COLO668 (cell line): ENCODE measurements around the gene CFAP100.

Experiments
- DNase-seq: peaks from one replicate; lab custom pipeline; 2025; ENCODE audit not compliant: unreplicated experiment; lab: John Stamatoyannopoulos, UW

Gene CFAP100

DNA sequence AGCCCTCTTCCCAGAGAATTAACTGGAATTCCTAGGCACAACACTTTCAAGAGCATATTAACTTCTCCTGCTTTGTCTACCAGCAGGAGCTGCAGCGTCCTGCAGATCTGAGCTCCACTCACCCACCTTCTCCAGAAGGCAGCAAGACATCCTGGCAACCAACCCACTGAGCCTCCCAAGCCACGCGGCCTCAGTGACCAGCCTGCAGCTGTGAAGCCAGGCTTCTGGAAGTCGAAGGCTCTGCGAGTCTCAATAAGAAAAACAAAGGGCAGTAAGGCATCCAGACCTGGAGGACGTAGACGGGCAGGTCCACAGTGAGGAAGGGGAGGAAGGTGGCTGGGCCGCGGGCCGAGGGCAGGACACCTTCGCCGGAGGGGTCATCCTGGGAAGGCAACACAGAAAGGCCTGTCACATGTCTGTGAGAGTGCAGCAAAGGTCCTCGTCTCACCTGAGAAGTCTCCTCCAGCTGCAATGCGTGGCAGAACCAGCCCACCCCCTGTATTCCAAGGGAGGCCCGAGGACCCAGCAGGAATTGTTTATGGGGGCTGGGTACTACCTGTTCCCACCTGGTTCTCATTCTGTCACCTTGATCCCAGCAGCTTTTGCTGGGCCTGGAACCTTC, 44.7 kb downstream of the CFAP100 start:
- DNase-seq, result no peak

GRCh38 chr3:126439968-126440708, 45.4 kb downstream of the CFAP100 start:
- DNase-seq, result no peak

- DNase-seq, result no peak
These were observed 45.9 kb downstream of the CFAP100 start for GRCh38 chr3:126440709-126440995.

GRCh38 chr3:126441256-126441880, 46.7 kb downstream of the CFAP100 start:
- DNase-seq, result no peak

GRCh38 chr3:126442094-126442855, 47.6 kb downstream of the CFAP100 start:
- DNase-seq, result no peak

- no peak for DNase-seq
These were observed 48.1 kb downstream of the CFAP100 start for GRCh38 chr3:126442856-126443242.

DNA sequence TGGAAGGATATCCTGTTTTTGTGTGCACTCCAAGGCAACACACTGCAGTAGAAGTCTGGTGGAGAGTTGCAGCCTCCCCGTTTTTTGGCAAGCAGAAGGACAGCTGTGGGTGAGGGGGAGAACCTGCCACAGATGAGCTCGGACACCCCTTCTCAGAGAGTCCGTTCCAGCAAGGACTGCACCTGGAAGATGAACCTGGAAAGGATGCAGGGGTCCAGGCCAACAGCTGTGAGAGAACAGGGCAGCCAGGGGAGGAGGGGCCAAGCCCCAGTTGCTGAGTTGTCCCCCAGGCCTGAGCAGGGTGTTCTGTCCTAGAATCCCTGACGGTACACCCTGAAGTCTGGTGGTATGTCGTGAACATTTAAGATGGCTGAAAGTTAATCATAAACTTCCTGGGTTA, 50.8 kb downstream of the CFAP100 start:
- DNase-seq, result no peak

DNA sequence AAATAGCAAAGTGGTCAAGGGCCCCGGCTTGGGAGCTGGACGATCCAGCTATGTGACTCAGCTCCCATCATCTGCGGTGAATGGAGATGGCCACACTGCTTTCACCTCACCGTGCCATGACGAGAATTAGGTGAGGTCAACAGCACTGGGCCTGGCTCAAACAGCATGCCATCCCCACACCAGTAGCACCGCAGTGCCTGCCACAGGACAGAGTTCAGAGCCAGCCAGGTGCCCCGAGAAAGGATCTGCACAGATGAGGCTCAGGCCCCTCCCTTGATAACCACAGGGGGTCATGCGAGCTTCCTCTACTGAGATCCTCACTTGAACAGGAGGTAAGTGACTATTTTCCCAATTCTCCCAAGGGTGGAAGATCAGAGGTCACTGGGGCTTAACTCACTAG, 51.6 kb downstream of the CFAP100 start:
- no peak for DNase-seq

GRCh38 chr3:126446791-126447190, 52.1 kb downstream of the CFAP100 start:
- no peak for DNase-seq

DNA sequence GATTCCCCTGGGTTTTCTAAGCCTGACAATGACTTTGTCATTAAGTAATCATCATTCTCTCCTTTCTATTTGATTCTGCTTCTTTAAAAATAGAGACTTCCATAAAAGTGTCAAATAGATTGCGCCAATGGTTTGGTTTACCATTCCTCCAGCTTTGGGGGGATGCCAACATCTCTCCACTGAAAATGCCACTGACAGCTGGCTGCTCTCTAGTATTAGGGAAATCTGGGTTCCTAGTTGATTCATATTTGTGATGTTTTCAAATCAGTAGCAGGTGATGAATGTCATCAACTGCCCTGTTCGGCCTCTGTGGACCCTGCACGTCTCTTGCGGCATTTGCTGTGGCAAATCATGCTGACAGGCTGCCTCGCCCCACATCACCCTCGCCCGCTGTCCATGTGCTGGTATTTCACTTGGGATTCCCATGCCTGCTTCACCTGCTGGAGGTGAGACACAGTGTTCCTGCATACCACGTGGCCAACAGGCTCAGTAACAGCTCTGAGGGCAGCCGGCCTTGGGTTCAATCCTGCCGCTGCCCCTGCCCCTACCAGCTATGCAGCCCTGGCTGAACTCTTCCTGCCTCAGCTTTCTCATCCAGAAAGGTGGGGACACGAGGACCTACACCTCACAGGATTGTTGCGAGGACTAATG, 52.9 kb downstream of the CFAP100 start:
- DNase-seq, result no peak

DNA sequence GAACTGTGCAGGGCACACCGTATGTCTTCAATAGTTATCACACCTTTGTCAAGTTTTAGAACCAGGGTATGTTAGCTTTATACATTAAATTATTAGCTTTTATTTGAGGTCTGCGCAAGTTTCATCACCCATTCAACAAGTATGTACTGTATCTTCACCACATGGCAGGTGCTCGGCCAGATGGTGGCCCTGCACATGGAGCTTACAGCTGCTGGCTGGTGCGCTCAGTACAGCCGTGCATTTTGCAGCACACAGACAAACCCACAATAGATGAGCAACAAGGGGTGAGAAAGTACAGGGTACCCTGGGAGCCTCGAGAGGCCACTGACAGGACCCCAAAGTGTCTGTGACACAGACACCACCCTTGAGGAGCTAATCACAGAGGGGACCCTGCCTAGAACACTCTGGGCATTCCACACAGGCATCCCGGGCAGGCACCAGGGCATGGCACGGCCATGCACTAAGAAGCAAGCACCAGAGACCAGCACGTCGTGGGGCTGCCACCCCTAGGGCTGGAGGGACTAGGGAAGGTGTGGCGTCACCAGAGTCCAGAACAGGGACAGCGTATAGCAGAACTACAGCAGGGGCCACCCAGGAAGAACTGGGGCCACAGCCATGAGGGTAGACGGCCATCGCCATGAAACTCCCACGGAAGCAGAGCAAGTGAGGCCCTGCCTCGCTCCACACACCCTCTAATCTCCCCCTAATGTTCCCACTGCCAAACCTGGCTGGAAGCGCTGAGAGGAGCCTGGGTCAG, 53.6 kb downstream of the CFAP100 start:
- DNase-seq, result no peak

GRCh38 chr3:126448893-126449180, 54.1 kb downstream of the CFAP100 start:
- no peak for DNase-seq

- DNase-seq, result no peak
These were observed 54.9 kb downstream of the CFAP100 start for GRCh38 chr3:126449621-126450051.

- no peak for DNase-seq
These were observed 55.5 kb downstream of the CFAP100 start for GRCh38 chr3:126450219-126450618.

DNA sequence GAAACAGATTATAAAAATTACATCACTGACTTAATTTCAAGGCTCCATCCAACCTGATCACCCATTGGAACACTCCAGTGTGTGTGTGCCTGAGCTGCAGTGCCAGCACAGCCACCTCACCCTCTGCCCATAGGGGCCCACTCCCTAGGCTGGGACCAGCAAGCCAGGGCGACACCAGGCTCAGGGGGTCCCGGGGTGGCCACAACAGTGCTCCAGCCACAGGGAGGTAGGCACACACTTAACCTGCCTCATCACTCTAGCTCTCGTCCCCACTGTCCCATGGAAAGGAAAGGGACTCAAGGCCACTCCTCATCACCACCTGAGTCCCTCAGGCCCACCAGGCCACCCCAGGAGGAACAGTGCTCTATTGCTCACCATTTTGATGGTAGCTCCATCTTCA, 56.0 kb downstream of the CFAP100 start:
- no peak for DNase-seq

DNA sequence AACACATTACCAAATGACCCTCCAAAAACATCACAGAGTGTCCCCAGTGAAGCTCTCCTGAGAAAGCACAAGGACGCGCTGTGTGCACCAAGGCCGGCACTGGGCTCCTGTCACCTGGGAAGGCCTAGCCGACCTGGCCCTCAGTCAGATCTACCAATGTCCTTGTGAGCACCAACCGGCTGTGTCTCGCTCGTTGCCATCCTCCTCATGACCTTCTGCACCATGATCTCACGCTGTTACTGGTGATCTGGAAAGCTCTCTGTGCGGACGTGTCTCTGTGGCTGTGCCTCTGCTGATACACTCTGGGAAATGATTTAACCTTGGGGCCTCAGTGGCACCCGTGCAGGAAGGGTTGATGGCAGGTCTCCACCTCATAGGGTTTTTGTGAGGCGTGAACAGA, 56.8 kb downstream of the CFAP100 start:
- DNase-seq, result no peak

- DNase-seq, result no peak
These were observed 57.5 kb downstream of the CFAP100 start for GRCh38 chr3:126452213-126452612.

- no peak for DNase-seq
These were observed 59.3 kb downstream of the CFAP100 start for GRCh38 chr3:126454025-126454424.

DNA sequence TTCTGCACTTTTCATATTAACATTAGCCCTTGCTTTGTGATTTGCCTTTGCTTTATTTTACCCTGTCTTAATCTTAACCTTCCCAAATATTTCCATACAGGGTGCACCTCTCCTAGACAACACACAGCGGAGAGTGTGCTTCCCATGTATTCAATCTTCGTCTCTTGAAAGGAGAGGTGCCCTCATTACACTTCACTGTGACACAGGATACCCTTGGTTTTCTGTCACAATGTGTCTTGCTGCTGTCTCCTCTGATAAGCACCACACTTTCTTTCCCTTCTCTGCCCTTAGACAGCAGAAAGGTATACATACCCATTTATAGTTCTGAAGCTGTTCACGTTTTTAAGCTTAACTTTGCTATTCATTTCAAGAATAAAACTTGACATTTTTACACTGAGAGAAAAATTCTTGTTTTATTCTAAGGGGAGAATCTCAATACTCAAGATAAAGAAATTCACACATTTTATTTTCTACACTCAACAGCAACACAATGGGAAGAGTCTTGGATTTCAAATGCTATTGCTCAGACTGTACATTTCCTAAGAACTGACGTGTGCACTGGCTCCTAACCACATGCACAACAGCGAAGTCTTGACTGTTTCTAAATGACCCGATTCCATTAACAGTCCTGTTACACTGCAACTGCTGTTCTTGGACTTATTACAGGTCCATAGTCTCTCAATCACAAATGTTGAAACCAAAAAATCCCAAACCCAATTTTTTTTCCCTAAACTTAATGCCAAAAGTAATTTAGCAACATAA, 59.9 kb downstream of the CFAP100 start:
- DNase-seq, result no peak

- DNase-seq, result no peak
These were observed 61.5 kb downstream of the CFAP100 start for GRCh38 chr3:126456211-126456610.
